A549 treated with Mapracorat at 1 μM for 4 hours (cell line): ENCODE results near the gene SAMD4B. TPM values are rescaled to one million over a fixed set of nuclear protein-coding genes. Genes with fewer than 3 reads are reported as not detected.

Experiments
- total RNA-seq: library from RNA; stranded (reverse); fragments of 200-300 nt; extraction: Qiagen RNA extraction; gene quantifications from 5 replicates; pipeline ENCODE4 v1.2.3, GENCODE V29; 2022

SAMD4B gene, protein sequence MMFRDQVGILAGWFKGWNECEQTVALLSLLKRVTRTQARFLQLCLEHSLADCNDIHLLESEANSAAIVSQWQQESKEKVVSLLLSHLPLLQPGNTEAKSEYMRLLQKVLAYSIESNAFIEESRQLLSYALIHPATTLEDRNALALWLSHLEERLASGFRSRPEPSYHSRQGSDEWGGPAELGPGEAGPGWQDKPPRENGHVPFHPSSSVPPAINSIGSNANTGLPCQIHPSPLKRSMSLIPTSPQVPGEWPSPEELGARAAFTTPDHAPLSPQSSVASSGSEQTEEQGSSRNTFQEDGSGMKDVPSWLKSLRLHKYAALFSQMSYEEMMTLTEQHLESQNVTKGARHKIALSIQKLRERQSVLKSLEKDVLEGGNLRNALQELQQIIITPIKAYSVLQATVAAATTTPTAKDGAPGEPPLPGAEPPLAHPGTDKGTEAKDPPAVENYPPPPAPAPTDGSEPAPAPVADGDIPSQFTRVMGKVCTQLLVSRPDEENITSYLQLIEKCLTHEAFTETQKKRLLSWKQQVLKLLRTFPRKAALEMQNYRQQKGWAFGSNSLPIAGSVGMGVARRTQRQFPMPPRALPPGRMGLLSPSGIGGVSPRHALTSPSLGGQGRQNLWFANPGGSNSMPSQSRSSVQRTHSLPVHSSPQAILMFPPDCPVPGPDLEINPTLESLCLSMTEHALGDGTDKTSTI
- total RNA-seq: 116 to 175 TPM (median 166 TPM) in 5 replicates

DNA sequence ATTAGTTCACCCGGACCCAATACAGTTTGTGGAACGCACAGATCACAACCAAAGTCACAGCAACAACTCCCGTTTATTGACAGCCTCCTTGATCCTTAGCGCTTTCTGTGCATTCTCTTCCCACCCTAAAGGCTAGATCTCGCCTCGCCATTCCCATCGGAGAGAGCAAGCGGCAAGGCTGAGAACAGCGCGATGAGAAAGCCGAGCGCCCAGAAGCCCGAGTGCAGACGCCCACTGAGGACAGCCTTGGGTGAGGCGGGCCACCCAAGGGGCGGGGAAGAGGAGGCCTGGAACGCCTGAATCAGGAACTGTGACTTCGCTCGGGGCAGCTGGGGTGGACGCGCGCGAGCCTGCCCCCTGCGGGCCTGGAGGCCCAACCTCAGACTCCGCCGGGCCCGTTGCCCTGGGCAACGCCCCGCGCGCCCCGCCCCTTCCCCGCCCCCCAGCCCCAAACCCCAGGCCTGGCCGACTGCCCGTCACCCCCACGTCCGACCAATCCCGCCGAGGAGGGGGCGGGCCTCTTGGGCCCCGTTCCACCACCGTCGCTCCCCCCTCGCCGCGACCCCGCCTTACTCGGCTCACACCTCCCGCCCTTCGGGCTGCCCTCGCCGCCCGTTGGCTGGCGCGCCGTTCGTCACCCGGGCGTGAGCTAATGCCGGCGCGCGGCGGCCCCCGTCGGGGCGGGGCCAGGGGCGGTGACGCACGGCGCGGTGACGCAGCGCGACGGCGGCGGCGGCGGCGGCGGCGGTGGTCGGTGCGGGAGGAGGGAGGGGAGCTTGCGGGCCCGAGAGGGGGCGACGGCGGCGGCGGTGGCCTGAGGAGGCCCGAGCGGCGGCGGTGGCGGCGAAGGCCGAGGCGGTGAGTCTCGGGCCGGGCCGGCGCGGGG, at the start of gene SAMD4B:
SAMD4B (plus strand) TSS at position 703 of the 886 bp plus-strand sequence. CDS start 14,473 bp downstream, outside the sequence.

DNA sequence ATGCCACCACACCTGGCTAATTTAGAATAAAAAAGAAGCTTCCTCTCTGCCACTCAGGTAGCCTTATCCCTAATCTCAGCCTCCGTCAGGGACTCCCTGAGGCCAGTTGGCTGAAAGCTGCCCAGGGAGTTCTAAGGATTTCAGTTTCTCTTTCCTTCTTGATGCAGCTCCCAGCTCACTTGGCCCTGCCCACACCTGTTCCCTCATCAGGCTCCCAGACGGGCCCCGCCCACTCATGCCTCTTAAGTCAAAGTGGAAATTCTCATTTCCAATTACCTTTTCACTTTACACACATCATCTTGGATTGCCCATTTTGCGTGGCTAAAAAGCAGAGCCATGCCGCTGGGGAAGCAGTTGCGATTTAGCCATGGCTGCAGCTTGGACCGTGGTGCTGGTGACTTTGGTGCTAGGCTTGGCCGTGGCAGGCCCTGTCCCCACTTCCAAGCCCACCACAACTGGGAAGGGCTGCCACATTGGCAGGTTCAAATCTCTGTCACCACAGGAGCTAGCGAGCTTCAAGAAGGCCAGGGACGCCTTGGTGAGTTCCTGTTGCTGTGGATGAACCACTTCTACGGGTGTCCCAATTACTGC, 46.1 kb upstream of the SAMD4B start, which contains the start of gene IFNL1:
IFNL1 (plus strand) TSS at position 353 of the 591 bp plus-strand sequence; CDS start at position 368, 15 bp downstream.

DNA sequence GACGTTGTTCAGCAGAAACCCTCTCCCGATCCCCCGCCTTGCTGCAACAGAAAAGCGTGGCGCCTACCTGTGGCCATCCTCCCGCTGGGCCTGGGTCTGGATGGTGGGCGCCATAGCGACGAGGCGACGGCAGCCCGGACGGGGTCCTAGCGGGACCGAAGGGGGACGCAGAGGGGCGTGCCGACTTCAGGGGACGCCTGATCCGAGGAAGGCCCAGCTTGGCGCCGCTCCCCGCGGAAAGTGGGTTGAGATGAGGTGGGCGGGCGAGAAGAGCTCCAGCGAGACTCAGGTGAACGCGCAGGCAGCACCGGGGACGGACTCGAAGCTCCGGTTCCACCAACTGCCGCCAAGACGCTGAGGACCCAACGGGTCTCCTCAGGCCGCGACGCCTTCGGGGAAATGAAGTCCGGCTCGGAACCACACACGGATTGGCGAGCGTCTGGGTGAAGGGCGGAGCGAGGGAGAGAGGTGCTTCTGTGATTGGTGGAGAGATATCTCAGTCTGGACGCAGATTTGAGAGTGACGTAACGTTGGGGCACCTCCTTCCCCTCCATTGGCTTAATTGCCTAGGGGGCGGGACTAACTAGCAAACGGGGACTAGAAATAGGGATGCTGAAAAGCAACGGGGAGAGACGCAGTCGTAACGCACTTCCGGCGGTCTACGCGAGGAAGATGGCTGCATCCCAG, 48.7 kb downstream of the SAMD4B start, which contains the start of the genes MED29 and PAF1:
MED29 (plus strand) TSS at position 628 of the 687 bp plus-strand sequence; CDS start at position 673, 45 bp downstream.
PAF1 (minus strand) TSS at position 356 of the 687 bp plus-strand sequence; CDS start at position 114, 242 bp downstream.

DNA sequence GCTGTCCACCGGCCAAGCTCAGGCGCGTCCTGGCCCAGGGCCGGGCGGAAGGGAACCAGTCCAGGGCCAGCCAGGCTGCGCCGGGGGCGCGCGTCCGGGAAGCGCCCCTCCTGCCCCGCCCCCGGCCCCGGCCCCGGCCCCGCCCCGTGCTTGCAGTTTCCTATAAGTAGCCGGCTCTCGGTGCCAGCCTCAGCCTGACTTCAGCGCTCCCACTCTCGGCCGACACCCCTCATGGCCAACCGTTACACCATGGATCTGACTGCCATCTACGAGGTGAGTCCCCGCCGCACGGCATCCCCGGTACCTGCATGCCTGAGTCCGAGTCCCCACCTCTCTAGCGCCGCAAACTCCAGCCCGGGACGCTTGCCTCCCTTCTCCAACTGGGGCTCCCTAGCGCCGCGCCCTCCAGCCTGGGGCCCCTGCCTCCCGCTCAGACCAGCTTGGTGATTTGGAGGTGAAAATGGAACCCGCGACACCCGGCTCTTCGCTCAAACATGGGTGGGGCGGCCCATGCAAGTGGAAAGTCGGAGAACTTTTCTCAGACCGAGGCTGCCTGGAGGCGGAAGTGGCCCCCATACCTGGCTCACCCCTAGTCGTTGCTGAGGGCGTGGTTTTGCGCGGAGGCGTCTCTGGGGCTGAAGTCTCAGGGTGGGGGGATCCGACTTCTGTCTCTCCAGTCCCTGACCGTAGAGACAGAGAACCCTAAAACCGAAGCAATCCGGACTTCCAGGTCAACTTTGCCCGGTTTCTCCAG, 64.6 kb downstream of the SAMD4B start, which contains the start of gene ZFP36:
ZFP36 (plus strand) TSS at position 192 of the 754 bp plus-strand sequence; CDS start at position 250, 58 bp downstream.

DNA sequence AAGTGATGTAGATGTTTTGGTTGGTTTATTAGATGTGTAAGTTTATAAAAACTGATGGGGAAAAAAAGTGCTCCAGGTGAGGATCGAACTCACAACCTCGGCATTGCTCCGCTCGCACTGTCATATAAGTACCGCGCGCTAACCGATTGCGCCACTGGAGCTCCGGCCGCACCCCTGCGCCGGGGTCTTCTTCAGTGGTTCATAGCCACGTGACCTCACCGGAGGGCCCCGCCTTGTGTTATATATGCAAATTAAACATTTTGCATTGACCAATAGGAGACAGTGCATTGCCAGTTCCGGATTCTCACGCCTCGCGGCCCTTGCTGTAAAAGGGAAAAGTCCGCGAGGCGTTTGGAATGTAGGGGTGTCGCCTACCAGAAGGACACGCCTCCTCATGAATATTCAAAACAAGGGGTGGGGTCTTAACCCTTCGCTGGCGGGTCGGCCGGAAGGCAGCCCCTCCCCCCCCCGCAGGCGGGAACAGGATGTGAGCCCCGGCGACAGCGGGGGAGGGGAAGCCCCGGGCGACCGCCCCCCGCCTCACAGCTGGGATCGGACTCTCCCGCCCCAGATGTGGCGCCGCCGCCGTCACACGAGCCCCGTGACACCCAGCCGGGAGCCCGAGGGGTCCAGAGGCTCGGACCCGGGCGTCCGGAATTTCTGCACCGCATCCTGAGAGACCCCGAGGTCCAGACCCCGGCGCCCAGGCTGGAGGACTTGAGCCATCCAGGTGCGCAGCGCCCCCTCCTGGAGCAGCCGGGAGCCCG, 70.1 kb downstream of the SAMD4B start, which contains the start of gene PLEKHG2:
PLEKHG2 (plus strand) TSS at position 570 of the 767 bp plus-strand sequence. CDS start 1,418 bp downstream, outside the sequence.

Other genes with a start within 250 kb of the SAMD4B start
- 82.2 to 115 TPM (median 108 TPM) in 5 replicates for gene PAK4, start 216.6 kb upstream of the SAMD4B start, total RNA-seq
- gene NCCRP1, start 145.5 kb upstream of the SAMD4B start, total RNA-seq: 0.81 to 1.6 TPM (median 1.4 TPM) in 5 replicates
- gene SYCN, start 138.2 kb upstream of the SAMD4B start, total RNA-seq: not detected in 5 replicates
- gene IFNL3, start 97.4 kb upstream of the SAMD4B start, total RNA-seq: not detected in 5 replicates
- gene IFNL4, start 93.6 kb upstream of the SAMD4B start, total RNA-seq: not detected in 5 replicates
- not detected in 5 replicates for gene IFNL2, start 74.0 kb upstream of the SAMD4B start, total RNA-seq
- 0.39 TPM in 1 of 5 replicates, not detected in the others for gene IFNL1, start 46.0 kb upstream of the SAMD4B start, total RNA-seq
- gene LRFN1, start 21.6 kb upstream of the SAMD4B start, total RNA-seq: 5.7 to 11.3 TPM (median 9.7 TPM) in 5 replicates
- 0.49 to 0.59 TPM in 2 of 5 replicates, not detected in the others for gene GMFG, start 6.4 kb upstream of the SAMD4B start, total RNA-seq
- 69.0 to 77.2 TPM (median 74.6 TPM) in 5 replicates for gene PAF1, start 48.7 kb downstream of the SAMD4B start, total RNA-seq
- gene MED29, start 49.0 kb downstream of the SAMD4B start, total RNA-seq: 70.3 to 78.2 TPM (median 72.2 TPM) in 5 replicates
- 175 to 251 TPM (median 211 TPM) in 5 replicates for gene ZFP36, start 64.4 kb downstream of the SAMD4B start, total RNA-seq
- gene PLEKHG2, start 70.2 kb downstream of the SAMD4B start, total RNA-seq: 63.4 to 106 TPM (median 88.8 TPM) in 5 replicates
- gene RPS16, start 93.5 kb downstream of the SAMD4B start, total RNA-seq: 6,732 to 7,787 TPM (median 7,280 TPM) in 5 replicates
- gene SUPT5H, start 103.2 kb downstream of the SAMD4B start, total RNA-seq: 165 to 210 TPM (median 178 TPM) in 5 replicates
- 169 to 233 TPM (median 220 TPM) in 5 replicates for gene TIMM50, start 138.4 kb downstream of the SAMD4B start, total RNA-seq
- gene DLL3, start 156.5 kb downstream of the SAMD4B start, total RNA-seq: 6.5 to 11.3 TPM (median 10.5 TPM) in 5 replicates
- not detected in 5 replicates for gene SELENOV, start 172.7 kb downstream of the SAMD4B start, total RNA-seq
- gene EID2B, start 190.4 kb downstream of the SAMD4B start, total RNA-seq: 6.6 to 10.3 TPM (median 7.9 TPM) in 5 replicates
- 32.4 to 46.0 TPM (median 44.1 TPM) in 5 replicates for gene EID2, start 197.7 kb downstream of the SAMD4B start, total RNA-seq